Neural progenitor cell (in vitro differentiated cells): Measurements from ENCODE around the gene P2RY4. TPM values are rescaled to one million over a fixed set of nuclear protein-coding genes. Genes with fewer than 3 reads are reported as not detected.
"Not testable (repeated sequence)": the region's sequence is repeated elsewhere in the genome, so short reads cannot be mapped to it uniquely, and the experiment has no call there.

Experiments
- DNase-seq: peaks from one replicate; pipeline ENCODE4 v3.0.0-alpha.2; 2016; ENCODE audit warnings: low spot score
- H2AFZ ChIP-seq: fragments of 200-600 bp; sonication (generic); replicated peaks from 2 replicates; pipeline ENCODE4 v1.6.1; 2016; ENCODE audit warnings: antibody characterized with exemption
- H3F3A ChIP-seq: fragments of 200-600 bp; sonication (generic); 2 replicates; pipeline ENCODE4 v1.6.1; 2016; ENCODE audit warnings: antibody characterized with exemption, low read depth
- H3K27ac ChIP-seq: fragments of 200-600 bp; sonication (generic); 2 replicates; pipeline ENCODE4 v1.5.1; 2016; ENCODE audit warnings: mild to moderate bottlenecking
- H3K27me3 ChIP-seq: fragments of 200-600 bp; sonication (generic); 2 replicates; pipeline ENCODE4 v1.6.1; 2016; ENCODE audit warnings: mild to moderate bottlenecking, moderate library complexity
- H3K36me3 ChIP-seq: fragments of 200-600 bp; sonication (generic); 2 replicates; pipeline ENCODE4 v1.5.1; 2016
- H3K4me1 ChIP-seq: fragments of 200-600 bp; sonication (generic); 2 replicates; pipeline ENCODE4 v1.6.1; 2016; ENCODE audit warnings: mixed run types
- H3K4me2 ChIP-seq: fragments of 200-600 bp; sonication (generic); 2 replicates; pipeline ENCODE4 v1.6.1; 2016
- H3K4me3 ChIP-seq: fragments of 200-600 bp; sonication (generic); 2 replicates; pipeline ENCODE4 v1.5.1; 2016
- H3K79me2 ChIP-seq: fragments of 200-600 bp; sonication (generic); 2 replicates; pipeline ENCODE4 v1.6.1; 2016; ENCODE audit warnings: low read depth
- H3K9ac ChIP-seq: fragments of 200-600 bp; sonication (generic); 2 replicates; pipeline ENCODE4 v1.6.1; 2016
- H3K9me3 ChIP-seq: fragments of 200-600 bp; sonication (generic); 2 replicates; pipeline ENCODE4 v1.5.1; 2016; ENCODE audit warnings: low read depth
- H4K20me1 ChIP-seq: fragments of 200-600 bp; sonication (generic); 2 replicates; pipeline ENCODE4 v1.6.1; 2016; ENCODE audit warnings: low read depth
- H3K27ac Mint-ChIP-seq: 3 replicates; pipeline ENCODE4 v1.8.0; 2021; ENCODE audit warnings: mixed read lengths
- H3K27me3 Mint-ChIP-seq: 2 replicates; pipeline ENCODE4 v1.8.0; 2022; ENCODE audit warnings: low read depth, mild to moderate bottlenecking, inconsistent platforms, moderate library complexity, mixed read lengths; ENCODE audit not compliant: insufficient read depth
- H3K36me3 Mint-ChIP-seq: 3 replicates; pipeline ENCODE4 v1.8.0; 2021; ENCODE audit warnings: mixed read lengths
- H3K4me1 Mint-ChIP-seq: 3 replicates; pipeline ENCODE4 v1.8.0; 2021; ENCODE audit warnings: mixed read lengths
- H3K4me3 Mint-ChIP-seq: 3 replicates; pipeline ENCODE4 v1.8.0; 2021; ENCODE audit warnings: mild to moderate bottlenecking, moderate library complexity, mixed read lengths
- H3K9me3 Mint-ChIP-seq: 3 replicates; pipeline ENCODE4 v1.8.0; 2020; ENCODE audit warnings: mixed read lengths
- EZH2 ChIP-seq: fragments of 200-600 bp; sonication (generic); IDR thresholded peaks from 2 replicates; pipeline ENCODE4 v1.6.1; 2017; ENCODE audit warnings: antibody characterized with exemption, mild to moderate bottlenecking, moderate library complexity
- EZH2phosphoT487 ChIP-seq: fragments of 200-600 bp; sonication (generic); IDR thresholded peaks from 2 replicates; pipeline ENCODE4 v1.6.1; 2017; ENCODE audit warnings: antibody characterized with exemption
- total RNA-seq: library from RNA; depleted of rRNA; stranded (reverse); fragments of >200 nt; gene quantifications from 2 replicates; pipeline ENCODE4 v1.2.3, GENCODE V29; 2015; ENCODE audit warnings: low replicate concordance
- TF ChIP-seq, protein P1 (sequence below): fragments of 200-600 bp; sonication (generic); IDR thresholded peaks from 2 replicates; pipeline ENCODE4 v1.5.1; 2017; ENCODE audit warnings: antibody characterized with exemption, mild to moderate bottlenecking

P2RY4 gene
- total RNA-seq, 1 donor from 2014 or later = not detected

DNA sequence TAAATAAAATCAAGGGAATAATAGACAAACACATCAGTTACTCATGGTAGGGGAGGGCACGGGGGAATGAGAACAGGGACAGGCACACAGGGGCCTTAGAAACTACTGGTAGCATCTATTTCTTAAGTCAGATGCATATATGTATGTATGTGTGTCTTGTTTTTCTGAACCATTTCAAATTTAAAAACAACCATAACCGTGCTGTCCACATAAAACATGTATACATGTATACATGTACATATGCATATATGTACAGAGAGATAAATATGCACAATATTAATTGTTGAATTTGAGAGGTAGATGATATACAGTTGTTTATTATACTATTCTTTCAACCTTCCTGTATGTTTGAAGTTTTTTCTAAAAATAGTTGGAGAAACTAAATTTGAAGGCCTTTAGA is 33.3 kb downstream of the P2RY4 start:
- Mint-ChIP-seq H3K4me1 (no peaks in the 10 kb centered on the region), H3K4me3 (no peak overlapping the region), H3K27me3 (no peaks in the 10 kb centered on the region), H3K36me3 (no peaks in the 10 kb centered on the region), H3K9me3 (no peaks in the 10 kb centered on the region), H3K27ac (no peak overlapping the region)
- H3F3A ChIP-seq = no peaks in the 10 kb centered on the region
- H3K9me3 ChIP-seq = no peaks in the 10 kb centered on the region
- no peak for DNase-seq
- H3K79me2 ChIP-seq = no peaks in the 10 kb centered on the region
- no peak overlapping the region for H3K27ac ChIP-seq
- H3K4me3 ChIP-seq = no peak overlapping the region
- no peak overlapping the region for H3K4me2 ChIP-seq
- TF ChIP-seq EZH2phosphoT487 = no peak
- TF ChIP-seq EZH2 = no peak
- TF ChIP-seq, protein P1, sequence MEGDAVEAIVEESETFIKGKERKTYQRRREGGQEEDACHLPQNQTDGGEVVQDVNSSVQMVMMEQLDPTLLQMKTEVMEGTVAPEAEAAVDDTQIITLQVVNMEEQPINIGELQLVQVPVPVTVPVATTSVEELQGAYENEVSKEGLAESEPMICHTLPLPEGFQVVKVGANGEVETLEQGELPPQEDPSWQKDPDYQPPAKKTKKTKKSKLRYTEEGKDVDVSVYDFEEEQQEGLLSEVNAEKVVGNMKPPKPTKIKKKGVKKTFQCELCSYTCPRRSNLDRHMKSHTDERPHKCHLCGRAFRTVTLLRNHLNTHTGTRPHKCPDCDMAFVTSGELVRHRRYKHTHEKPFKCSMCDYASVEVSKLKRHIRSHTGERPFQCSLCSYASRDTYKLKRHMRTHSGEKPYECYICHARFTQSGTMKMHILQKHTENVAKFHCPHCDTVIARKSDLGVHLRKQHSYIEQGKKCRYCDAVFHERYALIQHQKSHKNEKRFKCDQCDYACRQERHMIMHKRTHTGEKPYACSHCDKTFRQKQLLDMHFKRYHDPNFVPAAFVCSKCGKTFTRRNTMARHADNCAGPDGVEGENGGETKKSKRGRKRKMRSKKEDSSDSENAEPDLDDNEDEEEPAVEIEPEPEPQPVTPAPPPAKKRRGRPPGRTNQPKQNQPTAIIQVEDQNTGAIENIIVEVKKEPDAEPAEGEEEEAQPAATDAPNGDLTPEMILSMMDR = no peak
- no peaks in the 10 kb centered on the region for H3K4me1 ChIP-seq
- no peaks in the 10 kb centered on the region for H3K36me3 ChIP-seq
- H4K20me1 ChIP-seq = no peaks in the 10 kb centered on the region
- no peaks in the 10 kb centered on the region for H3K27me3 ChIP-seq
- no peak overlapping the region for H2AFZ ChIP-seq
- H3K9ac ChIP-seq = no peak overlapping the region

DNA sequence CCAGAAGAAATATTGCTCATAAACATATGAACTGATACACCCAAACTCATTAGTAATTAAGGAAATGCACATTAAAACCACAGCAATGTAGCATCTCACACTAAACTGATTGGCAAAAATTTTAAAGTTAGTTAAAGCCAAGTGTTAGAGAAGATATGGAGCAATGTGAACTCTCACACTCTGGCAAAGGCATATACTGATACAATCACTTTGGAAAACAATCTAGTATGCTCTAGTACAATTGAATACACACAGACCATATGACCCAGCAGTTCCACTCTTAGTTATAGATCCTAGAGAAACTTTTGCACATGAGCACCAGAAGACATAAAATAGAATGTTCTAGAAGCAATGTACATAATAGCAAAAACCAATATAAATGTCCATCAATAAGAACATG is 34.0 kb downstream of the P2RY4 start:
- H3K4me1 ChIP-seq = no peaks in the 10 kb centered on the region
- Mint-ChIP-seq H3K36me3 (no peaks in the 10 kb centered on the region), H3K4me1 (no peaks in the 10 kb centered on the region), H3K27me3 (peaks cover 2% of the 10 kb centered on the region), H3K9me3 (no peaks in the 10 kb centered on the region), H3K4me3 (no peak overlapping the region), H3K27ac (no peak overlapping the region)
- no peak overlapping the region for H3K4me3 ChIP-seq
- H3K27ac ChIP-seq = no peak overlapping the region
- H3K27me3 ChIP-seq = no peaks in the 10 kb centered on the region
- H3K4me2 ChIP-seq = no peak overlapping the region
- no peaks in the 10 kb centered on the region for H3F3A ChIP-seq
- H2AFZ ChIP-seq = no peak overlapping the region
- no peaks in the 10 kb centered on the region for H3K79me2 ChIP-seq
- no peak overlapping the region for H3K9ac ChIP-seq
- TF ChIP-seq, protein P1 = no peak
- no peaks in the 10 kb centered on the region for H3K9me3 ChIP-seq
- no peak for DNase-seq
- H3K36me3 ChIP-seq = no peaks in the 10 kb centered on the region
- H4K20me1 ChIP-seq = no peaks in the 10 kb centered on the region

DNA sequence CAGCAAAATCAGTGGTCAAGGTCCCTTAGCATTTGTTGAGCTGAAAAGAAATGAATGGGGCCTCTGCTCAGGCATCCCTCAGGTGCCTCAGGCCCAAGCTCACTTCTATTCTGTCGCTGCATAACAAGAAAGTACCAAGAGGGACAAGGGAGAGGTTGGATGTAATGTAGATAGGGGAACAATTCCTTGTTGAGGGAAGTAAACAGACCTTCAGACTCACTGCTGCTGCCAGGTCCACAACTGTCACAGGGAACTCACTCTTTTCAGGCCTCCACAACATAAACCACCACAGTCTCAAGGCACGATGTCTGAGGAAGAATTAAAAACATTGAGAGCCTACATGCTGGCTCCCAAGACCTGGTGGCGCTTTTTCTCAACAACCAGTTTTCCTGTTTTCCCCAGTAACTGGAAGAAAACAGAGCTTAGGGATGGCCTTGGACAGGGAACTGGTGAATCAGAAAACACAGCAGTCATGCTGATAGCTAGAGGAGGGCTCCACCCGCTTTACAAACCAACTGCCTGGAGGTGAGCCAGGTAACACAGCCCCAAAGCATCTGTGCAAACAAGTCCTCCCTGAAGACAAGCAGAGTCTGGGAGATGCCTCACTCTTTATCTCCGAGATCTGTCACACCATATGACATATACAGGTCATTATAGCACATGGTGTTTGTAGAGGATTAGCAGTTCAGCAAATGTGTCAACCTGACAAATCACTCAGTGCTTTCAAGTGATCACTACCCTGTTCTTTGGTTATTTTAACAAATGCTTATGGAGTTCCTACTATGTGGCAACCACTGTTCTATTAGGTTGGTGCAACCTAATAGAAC is 39.9 kb downstream of the P2RY4 start:
- Histone ChIP-seq H3K4me2 (no peak overlapping the region), H3K4me3 (no peak overlapping the region), H3K79me2 (no peaks in the 10 kb centered on the region), H3K4me1 (no peaks in the 10 kb centered on the region), H3K36me3 (no peaks in the 10 kb centered on the region), H3K9ac (no peak overlapping the region), H3K9me3 (no peaks in the 10 kb centered on the region), H3K27me3 (no peaks in the 10 kb centered on the region), H3F3A (no peaks in the 10 kb centered on the region), H2AFZ (no peak overlapping the region), H4K20me1 (no peaks in the 10 kb centered on the region), H3K27ac (no peak overlapping the region)
- Mint-ChIP-seq H3K4me1 (no peaks in the 10 kb centered on the region), H3K9me3 (peaks cover 8% of the 10 kb centered on the region), H3K27ac (no peak overlapping the region), H3K4me3 (no peak overlapping the region), H3K27me3 (peaks cover 4% of the 10 kb centered on the region), H3K36me3 (no peaks in the 10 kb centered on the region)
- DNase-seq = no peak
- TF ChIP-seq, protein P1 = no peak
- TF ChIP-seq EZH2phosphoT487 (no peak), EZH2 (no peak)

DNA sequence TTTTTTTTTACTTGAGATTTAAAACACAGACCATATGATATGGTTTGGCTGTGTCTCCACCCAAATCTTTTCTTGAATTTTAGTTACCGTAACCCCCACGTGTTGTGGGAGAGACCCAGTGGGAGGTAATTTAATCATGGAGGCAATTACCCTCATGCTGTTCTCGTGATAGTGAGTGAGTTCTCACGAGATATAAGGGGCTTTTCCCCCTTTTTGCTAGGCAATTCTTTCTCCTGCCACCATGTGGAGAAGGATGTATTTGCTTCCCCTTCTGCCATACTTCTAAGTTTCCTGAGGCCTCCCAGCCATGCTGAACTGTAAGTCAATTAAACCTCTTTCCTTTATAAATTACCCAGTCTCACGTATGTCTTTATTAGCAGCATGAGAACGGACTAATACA is 50.4 kb downstream of the P2RY4 start:
- not testable (repeated sequence) for H3K4me2 ChIP-seq, H3K4me3 Mint-ChIP-seq, H3K9ac ChIP-seq, H3K36me3 ChIP-seq, H3F3A ChIP-seq, H3K79me2 ChIP-seq, H3K27me3 ChIP-seq, H4K20me1 ChIP-seq, H3K9me3 Mint-ChIP-seq, H2AFZ ChIP-seq, H3K27ac ChIP-seq, H3K4me1 ChIP-seq, H3K27me3 Mint-ChIP-seq, DNase-seq, H3K4me3 ChIP-seq, H3K9me3 ChIP-seq, H3K4me1 Mint-ChIP-seq, H3K36me3 Mint-ChIP-seq, H3K27ac Mint-ChIP-seq
